HG03280 (cell line): ENCODE measurements around the gene TRPT1.

Source experiments
- ATAC-seq: cut with Tn5 transposase; IDR thresholded peaks from one replicate; pipeline ENCODE4 v1.9.1; 2021; ENCODE audit warnings: mild to moderate bottlenecking, moderate library complexity; ENCODE audit not compliant: unreplicated experiment

TRPT1 gene

DNA sequence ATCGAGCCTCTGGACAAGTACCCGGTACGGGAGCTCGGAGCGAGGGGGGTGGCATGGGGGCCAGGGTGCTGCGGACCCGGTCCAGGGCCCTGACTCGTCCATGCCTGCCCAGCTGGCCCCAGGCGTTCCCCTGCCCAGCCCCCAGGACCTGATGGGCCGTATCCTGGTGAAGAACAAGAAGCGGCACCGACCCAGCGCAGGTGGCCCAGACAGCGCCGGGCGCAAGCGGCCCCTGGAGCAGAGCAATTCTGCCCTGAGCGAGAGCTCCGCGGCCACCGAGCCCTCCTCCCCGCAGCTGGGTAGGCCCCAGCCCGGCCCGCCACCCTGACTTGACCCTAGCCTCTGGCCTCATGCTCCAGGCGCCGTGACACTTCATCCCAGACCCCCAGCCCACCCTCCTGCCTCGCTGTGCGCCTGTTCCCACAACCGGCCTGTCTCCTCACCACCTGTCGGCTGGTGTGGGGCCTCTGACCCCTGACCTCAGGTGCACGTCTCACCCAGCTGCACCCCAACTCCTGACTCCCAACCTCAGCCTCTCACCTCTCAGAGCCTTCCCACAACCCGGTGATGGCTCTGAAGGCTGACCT lies 33.1 kb upstream of the TRPT1 start:
- no peak for ATAC-seq

DNA sequence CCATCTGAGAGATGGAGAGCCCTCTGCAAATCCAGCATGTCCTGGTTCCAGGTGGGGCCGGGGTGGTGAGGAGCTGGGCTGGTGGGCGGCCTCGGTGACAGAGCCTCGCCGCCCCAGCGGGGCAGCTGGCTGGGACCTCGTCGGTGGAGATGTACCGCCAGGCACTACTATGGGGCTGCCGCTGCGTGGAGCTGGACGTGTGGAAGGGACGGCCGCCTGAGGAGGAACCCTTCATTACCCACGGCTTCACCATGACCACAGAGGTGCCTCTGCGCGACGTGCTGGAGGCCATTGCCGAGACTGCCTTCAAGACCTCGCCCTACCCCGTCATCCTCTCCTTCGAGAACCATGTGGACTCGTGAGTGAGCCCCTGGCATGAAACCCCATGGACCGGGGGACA lies 32.4 kb upstream of the TRPT1 start:
- ATAC-seq: no peak

DNA sequence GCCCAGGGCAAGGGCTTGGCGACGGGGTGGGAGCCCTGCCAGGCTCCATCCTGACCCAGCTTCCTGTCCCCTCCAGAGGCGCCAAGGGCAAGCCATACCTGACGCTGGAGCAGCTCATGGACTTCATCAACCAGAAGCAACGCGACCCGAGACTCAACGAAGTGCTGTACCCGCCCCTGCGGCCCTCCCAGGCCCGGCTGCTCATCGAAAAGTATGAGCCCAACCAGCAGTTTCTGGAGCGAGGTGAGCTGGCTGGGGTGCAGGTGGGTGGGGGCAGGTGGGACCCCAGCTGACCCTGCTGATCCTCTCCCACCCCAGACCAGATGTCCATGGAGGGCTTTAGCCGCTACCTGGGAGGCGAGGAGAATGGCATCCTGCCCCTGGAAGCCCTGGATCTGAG lies 30.3 kb upstream of the TRPT1 start:
- ATAC-seq: no peak

DNA sequence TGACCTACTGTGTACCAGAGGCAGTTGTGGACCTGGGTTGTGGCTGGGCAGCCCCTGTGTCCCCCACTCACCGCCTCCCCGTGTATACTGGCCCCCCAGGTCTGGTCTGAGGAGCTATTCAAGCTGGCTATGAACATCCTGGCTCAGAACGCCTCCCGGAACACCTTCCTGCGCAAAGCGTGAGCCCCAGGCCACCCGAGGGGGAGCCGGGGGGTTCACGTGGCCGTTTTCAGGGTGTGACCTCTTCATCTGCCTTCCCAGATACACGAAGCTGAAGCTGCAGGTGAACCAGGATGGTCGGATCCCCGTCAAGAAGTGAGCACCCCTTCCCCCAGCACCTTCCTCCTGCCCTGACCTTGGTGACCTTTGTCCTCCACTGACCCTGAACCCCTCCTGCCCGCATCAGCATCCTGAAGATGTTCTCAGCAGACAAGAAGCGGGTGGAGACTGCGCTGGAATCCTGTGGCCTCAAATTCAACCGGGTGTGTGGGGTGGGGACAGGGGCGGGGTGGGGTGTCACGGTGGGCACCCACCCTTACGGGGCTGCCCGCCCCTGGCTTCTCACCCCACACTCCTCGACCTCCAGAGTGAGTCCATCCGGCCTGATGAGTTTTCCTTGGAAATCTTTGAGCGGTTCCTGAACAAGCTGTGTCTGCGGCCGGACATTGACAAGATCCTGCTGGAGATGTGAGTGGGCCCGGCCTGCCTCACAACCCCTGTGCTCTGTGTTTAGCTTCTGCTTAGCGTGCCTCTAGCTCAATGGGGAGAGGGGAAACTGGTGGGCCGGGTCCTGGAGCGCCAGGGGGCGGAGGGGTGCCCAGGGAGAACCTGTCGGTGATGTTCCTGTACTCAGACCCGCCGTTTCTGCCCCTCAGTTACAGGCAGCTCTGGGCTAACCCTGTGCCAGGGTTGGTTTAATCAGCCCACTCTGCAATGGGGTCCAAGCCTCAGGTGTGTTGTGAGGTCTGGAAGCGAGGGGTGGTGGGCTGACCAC lies 29.4 kb upstream of the TRPT1 start:
- no peak for ATAC-seq

DNA sequence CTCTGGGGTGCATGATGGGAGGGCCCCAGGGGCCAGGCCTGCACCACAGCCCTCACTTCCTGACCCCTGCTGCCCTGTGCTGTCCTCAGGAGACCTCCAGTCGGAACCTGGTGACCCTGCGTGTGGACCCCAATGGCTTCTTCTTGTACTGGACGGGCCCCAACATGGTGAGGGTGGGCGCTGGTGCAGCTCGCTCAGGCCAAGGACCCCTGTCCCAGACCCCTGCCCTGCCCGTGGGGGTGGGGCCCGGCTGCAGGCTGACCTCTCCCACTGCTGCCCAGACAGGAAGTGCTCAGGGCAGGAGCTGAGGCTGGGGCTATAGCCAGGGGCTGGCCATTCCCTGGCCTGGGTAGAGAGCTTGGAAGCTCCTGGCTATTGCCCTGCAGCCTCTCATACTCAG lies 28.3 kb upstream of the TRPT1 start:
- ATAC-seq: no peak

DNA sequence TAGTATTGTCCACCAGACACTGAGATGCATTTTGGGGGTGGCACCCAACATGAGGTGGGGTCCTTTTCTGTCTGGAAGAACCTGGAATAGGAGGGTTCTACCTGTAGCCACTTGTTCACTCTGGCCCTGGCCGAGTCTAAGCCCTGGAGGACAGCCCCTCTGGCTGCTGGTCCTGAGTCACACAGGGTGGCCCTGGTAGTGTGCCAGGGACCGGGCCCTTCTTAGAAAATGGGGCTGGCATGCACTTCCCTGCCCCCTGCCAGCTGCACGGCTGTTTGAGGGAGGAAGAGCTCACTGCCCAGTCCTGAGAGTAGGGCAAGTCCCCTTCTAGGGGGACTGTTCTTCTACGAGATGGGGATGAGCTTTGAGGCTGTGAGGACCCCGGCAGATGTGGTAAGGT lies 27.5 kb upstream of the TRPT1 start:
- ATAC-seq: no peak

DNA sequence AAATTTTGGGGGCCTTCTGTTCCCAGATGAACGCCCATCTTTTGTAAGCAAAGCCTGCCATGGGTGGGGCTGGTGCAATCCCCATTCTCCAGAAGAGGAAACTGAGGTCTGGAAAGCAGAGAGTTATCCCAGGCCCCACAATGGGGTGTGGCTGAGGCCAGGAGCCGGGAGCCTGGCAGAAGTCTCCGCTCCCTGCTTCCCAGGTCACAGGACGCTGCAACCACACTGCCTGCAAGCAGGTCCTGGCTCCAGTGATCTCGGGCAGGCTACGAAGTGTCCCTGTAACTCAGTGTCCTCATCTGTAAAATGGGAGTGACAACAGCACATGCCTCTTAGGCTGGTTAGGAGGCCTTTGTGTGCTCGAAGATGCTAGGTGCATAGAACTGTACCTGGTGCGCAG lies 27.1 kb upstream of the TRPT1 start:
- no peak for ATAC-seq

DNA sequence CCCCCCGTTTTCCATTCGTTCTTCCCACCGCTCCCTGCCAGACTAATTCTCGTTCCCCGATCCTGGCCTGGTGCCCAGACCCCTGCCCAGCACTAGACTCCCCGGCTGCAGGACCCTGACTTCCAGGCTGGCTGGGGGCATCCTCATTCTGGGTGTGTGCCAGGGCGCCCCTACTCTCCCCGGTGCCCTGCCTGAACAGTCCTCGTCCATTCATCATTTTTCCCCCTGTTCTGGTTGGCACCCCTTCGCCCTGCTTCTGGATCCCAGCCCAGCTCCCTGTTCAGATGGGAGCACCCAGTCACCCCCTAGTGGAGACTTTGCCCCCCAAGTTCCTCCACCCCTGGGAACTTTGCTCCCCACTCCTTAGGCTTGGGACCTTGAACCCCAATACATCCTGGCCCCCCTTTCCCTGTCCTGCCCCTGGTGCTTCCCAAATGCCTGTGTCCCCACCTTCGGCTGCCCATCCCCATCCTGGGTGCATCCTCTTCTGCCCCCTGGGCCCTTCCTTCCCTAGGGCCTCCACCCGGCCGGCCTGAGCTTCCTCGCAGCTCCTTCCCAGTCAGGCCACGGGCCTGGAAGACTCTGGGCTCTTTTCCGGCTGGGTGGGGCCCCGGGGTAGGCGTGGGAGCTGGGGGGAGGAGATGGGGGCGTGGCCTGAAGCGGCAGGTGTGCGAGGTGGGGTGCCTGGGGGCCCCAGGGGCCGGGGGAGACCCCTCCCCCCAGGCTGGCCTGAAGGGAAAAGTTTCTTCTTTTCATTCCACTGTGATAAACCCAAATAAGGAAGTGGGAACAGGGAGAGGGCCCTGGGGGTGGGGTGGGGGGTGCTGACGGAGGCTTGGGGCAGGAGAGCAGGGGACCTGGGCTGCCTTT lies 26.3 kb upstream of the TRPT1 start:
- ATAC-seq: no peak

DNA sequence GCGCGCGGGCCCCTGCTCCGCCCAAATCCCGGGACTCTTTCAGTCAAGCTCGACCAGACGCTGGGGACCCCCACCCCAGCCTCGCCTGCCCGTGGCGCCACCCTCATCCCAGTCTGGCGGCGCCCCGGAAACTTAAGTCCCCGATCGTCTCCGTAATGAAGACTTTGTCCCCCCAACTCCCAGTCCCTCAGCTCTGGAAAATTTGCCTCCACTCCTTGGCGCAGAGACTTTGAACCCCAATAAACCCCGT lies 25.7 kb upstream of the TRPT1 start:
- no peak for ATAC-seq

DNA sequence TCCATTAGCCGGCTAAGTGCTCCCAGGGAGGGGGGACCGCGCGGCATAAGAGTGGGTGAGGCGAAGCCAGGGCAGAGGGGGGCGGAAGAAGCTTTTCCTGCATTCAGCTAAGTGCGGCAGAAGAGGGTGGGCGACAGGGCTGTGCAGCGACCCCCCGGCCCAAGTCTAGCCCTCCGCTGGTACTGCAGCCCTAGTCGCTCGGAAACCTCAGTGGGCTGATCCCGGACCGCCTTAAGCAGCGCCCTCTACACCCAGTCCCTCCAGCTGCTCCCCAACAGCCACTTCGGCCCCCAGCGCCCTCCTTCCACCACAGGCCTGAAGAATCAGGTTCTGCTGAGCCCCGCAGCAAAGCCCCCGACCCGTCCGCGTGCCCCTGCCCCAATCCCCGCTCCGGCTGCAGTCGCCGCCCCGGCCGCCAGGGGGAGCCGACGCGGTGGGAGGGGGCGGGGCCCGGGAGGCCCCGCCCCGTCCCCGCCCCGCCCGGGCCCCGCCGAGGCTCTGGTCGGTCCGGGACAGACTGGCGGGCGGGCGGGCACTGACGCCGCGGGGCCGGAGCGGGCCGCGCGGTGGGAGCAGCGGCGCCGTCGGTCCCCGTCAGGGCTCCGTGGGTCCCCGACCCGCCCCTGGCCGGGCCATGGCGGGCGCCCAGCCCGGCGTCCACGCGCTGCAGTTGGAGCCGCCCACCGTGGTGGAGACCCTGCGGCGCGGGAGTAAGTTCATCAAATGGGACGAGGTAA lies 25.2 kb upstream of the TRPT1 start, which contains the start of gene PLCB3:
TSS of gene PLCB3 (plus strand) at position 515 of the 737 bp plus-strand sequence. CDS start at position 635, 120 bp downstream.
- ATAC-seq: peak; percentile 41

DNA sequence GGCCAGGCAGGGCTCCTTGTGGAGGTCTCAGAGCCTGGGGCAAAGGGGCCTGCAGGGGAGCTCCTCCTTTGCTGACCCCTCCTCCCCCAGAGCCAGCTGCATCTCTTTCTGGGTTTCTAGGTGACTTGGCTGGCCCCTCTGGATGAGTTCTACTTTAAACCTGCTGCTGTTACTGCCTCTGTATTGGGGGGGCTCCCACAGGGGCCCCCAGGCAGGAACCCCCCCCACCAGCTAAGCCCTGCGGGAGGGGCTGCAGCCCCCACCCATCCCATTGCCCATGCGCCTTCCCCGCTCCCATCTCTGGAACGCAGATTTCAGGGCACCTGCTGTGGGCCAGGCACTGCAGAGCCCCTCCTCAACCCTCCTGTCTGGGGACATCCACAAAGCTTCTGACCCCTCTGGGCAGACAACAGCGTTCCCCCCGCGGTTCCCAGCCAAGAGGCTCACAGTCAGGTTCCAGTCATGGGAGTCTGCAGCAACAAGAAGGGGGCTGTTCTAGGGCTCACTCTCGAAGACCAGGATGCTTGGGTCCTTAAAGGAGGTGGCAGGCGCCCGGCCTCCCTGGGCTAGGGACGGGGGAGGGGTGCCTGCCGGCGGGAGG lies 24.5 kb upstream of the TRPT1 start:
- ATAC-seq: no peak

DNA sequence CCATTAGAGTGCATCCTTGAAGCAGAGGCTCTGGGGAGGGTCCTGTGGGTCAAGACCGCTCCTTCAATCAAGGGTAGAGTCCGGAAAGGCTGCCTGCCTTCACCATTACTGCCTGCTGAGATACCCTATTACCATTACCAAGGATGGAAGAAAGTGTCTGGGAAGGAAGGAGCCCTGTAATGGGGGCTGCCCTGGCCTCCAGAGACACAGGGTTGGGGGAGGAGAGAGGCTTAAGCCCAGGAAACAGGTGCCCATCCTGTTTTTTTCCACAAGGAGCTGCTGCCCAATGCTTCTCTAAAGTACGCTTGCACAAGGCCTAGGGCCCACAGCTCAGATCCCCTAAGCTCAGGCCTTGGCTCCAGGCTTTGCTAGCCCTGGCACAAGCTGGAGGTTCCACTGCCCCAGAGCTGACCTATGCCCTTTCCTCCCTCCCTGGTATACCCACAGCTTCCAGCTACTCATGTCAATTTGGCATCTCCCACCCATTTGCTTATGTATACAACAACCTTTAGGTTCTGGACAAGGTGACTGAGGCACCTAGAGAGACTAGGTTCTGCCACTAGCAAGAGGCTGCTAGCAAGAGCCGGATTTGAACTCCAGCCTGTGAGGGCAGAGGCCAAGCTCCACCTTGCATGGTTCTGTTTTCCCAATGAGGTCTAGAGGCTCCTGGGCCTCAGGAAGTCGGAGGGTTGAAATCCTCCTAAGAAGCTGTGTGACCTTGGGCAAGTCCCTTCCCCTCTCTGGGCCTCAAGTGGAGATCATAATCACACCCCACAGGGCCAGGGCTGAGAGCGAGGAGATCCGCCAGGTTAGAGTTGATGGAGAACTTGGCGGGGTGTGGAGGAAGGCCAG lies 23.8 kb upstream of the TRPT1 start:
- ATAC-seq: no peak

DNA sequence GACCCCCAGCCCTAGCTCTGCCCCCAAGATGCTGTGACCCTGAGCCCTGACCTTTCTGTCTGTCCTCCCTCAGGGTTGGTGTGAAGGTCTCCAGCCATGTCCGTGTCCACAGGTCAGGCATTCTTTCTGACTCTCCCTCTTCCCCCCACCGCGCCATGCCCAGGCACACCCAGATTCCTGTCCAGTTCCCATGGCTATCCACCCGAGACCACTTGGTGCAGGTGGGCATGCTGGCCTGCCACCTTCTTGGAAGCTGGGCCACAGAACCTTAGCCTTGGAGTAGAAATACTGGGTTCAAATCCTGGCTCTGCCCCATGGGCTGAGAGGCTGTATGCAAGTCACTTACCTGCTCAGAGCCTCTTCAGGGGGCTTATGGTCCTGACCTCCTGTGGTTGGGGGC lies 23.1 kb upstream of the TRPT1 start:
- no peak for ATAC-seq

DNA sequence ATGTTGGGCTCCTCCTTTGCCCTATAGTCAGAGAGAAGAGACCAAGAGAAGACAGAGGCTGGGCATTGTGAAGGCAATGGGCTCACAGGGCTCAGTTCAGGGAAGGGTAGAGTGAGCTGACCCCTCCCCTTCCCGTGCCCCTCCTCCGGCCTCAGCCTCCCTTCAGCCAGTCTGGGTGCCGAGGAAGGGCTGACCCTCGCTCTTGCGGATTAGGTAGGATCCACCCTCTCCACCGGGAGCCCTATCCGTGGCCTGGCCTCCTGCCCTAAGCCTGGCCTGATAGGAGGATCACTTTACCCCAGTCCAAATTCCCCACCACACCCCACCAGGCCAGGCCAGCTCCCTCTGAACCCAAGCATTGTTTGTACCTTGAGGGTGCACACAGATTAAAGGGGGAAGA lies 22.6 kb upstream of the TRPT1 start:
- no peak for ATAC-seq

DNA sequence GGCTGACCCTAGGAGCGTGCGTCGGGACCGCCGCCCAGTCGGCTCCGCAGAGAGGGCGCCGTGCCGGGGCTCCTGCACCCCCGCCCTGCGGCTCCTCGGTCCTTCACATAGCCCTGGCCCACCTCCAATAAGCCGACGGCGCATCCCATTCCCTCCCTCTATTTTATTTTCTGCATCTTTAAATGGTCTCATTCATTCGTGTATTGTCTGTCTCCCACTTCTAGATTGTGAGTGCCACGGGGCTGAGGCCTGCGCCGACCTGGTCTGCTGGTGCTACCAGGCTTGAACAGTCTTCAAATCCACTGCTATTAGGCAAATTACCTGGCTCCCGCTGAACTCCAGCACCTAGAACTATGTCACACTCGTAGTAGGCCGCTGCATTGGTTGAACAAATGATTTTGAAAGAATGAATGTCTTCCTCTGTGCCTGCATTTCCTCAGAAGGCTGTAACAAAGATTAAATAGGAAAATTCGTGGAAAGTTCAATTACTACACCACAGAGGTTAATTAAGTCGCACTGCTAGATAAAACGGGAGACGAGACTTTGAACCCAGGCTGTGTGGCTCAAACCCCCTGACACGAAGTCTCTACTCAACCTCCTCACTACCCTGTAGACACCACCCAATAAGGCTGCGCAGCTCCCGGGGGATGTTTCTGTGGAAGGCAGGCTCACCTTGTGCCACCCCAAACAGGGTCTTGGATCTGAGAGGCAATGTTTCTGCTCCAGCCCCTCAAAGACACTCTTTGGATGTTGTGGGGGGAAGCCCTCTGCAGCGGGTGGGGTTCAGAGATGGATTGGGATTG lies 21.9 kb upstream of the TRPT1 start:
- ATAC-seq: no peak

DNA sequence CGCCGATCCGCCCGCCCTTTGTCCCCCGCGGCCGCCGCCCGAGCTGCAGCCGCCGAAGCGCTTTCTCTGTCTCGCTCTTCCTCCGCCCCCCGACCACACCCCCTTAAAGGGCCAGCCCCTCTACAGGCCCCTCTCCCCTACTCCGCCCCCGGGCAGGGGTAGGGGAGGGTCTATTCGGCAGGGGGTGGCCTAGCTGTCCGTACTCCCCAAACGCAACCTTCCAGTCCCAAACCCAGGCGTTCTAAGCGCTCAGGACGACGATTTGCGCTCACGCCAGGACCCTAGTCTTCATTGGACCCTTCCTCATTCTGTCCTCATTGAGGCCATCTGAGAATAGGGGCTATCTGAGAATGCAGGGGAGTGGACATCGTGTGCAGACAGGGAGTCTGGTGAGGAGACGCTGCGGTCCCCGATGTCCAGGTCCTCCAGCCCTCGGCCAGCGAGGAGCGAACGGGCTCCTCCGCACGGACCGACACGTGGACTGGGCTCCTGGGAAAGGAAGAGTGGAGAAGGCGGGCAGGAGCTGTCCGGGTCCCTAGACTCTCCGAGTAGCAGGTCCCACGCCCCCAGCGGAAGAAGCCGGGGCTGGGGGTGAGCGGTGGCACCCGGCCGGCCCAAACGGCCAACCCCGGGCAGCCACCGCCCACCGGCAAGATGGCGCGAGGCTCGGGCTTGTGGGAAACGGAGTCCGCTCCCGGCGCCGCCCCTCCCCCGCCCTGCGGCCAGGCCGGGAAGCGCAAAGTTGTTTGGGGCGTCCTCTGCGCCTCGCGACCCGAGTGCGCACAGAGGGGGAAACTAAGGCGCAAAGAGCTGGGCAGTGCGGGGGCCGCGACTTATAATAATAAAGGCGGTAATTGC lies 21.1 kb upstream of the TRPT1 start, which contains the start of gene PPP1R14B:
TSS of gene PPP1R14B (minus strand) at position 73 of the 858 bp plus-strand sequence. CDS start 270 bp downstream, outside the sequence.
- peak; percentile 39 for ATAC-seq

DNA sequence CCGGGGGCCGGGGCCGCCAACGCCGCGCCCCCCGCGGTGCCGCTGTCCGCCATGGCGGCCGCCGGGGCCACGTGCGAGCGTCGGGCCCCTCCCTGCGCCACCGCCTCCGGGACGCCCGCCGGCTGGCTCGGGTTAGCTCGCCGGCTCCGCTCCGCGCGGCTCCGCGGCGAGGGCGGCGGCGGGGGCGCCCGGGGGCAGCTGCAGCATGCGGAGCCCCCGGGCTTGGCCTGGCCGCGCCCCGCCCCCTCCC lies 20.6 kb upstream of the TRPT1 start:
- peak; percentile 5 for ATAC-seq
